Measurements from ENCODE around the gene MEF2D.

GRCh38 chr1:156517748-156518147 is 17.2 kb upstream of the MEF2D start:
- TF ChIP-seq, protein P1, sequence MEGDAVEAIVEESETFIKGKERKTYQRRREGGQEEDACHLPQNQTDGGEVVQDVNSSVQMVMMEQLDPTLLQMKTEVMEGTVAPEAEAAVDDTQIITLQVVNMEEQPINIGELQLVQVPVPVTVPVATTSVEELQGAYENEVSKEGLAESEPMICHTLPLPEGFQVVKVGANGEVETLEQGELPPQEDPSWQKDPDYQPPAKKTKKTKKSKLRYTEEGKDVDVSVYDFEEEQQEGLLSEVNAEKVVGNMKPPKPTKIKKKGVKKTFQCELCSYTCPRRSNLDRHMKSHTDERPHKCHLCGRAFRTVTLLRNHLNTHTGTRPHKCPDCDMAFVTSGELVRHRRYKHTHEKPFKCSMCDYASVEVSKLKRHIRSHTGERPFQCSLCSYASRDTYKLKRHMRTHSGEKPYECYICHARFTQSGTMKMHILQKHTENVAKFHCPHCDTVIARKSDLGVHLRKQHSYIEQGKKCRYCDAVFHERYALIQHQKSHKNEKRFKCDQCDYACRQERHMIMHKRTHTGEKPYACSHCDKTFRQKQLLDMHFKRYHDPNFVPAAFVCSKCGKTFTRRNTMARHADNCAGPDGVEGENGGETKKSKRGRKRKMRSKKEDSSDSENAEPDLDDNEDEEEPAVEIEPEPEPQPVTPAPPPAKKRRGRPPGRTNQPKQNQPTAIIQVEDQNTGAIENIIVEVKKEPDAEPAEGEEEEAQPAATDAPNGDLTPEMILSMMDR (conservative IDR thresholded peaks at IDR 0.05; ENCODE audit: low read depth, low read length), result no peak
- no peak for TF ChIP-seq EZH2phosphoT487 (IDR thresholded peaks at IDR 0.05; ENCODE audit: borderline replicate concordance, low read length)
